ENCODE measurements around the gene CD207. TPM values are rescaled to one million over a fixed set of nuclear protein-coding genes. Genes with fewer than 3 reads are reported as not detected.

CD207 gene
- total RNA-seq, 4 donors from 2014 or later: 0.95 TPM; not detected in 3

GRCh38 chr2:70870790-70871189 is 35.2 kb upstream of the CD207 start:
- WGBS, 2 donors (ENCODE audit: low coverage in 1 of 2): 60% methylated on average over 5 of the region's 5 CpGs; no CpG with 5 or more reads in 1 of the 2 donors
- intact Hi-C loops (cut with DNase I; ENCODE audit: low total_unique reads): loop anchor here (5.0 kb wide), 2 partner anchors 47 to 72 kb away; no protein-coding TSS in a partner anchor
- H3K4me1 ChIP-seq: peaks cover 0 to 7% (median 1%) of the 10 kb centered on the region in 4 donors
- in situ Hi-C loops (cut with MboI; ENCODE audit: low pct_ligation_motif_present in 1 of 4, low pct_unique_long_range_greater_than_20kb in 1 of 4, low sequenced_read_pairs in 3 of 4): loop anchor here in 2 of 4 donors (10.0 kb wide), 1 partner anchor 74 kb away; no protein-coding TSS in a partner anchor
- TF ChIP-seq POLR2A (IDR thresholded peaks at IDR 0.05) (no peak), POLR2AphosphoS5 (IDR thresholded peaks at IDR 0.05) (no peak), CTCF (IDR thresholded peaks at IDR 0.05) (no peak), EP300 (IDR thresholded peaks at IDR 0.05; ENCODE audit: low read depth) (no peak)
- no peak overlapping the region for H3K27ac ChIP-seq
- no peaks in the 10 kb centered on the region for H3K36me3 ChIP-seq
- H3K4me3 ChIP-seq: no peak overlapping the region
- H3K9me3 ChIP-seq: no peaks in the 10 kb centered on the region
- H3K27me3 ChIP-seq: peaks cover 49% of the 10 kb centered on the region
- DNase-seq: no peak

- Histone ChIP-seq H3K9me3 (no peaks in the 10 kb centered on the region), H3K4me1 (peaks cover 0 to 7% (median 1%) of the 10 kb centered on the region in 4 donors), H3K4me3 (no peak overlapping the region), H3K36me3 (no peaks in the 10 kb centered on the region), H3K27ac (no peak overlapping the region), H3K27me3 (peaks cover 48% of the 10 kb centered on the region)
- TF ChIP-seq CTCF (IDR thresholded peaks at IDR 0.05) (no peak), EP300 (IDR thresholded peaks at IDR 0.05; ENCODE audit: low read depth) (no peak), POLR2A (IDR thresholded peaks at IDR 0.05) (no peak), POLR2AphosphoS5 (IDR thresholded peaks at IDR 0.05) (no peak)
- DNase-seq: no peak
- WGBS, 2 donors (ENCODE audit: low coverage in 1 of 2): 52 to 67% methylated on average over 1 of the region's 1 CpG
- intact Hi-C loops (cut with DNase I; ENCODE audit: low total_unique reads): no loop called here
- in situ Hi-C loops (cut with MboI; ENCODE audit: low pct_ligation_motif_present in 1 of 4, low pct_unique_long_range_greater_than_20kb in 1 of 4, low sequenced_read_pairs in 3 of 4): loop anchor here in 2 of 4 donors (10.0 kb wide), 2 partner anchors 56 to 76 kb away; no protein-coding TSS in a partner anchor
Observed at GRCh38 chr2:70868970-70869369, 33.4 kb upstream of the CD207 start.

GRCh38 chr2:70861777-70862625 is 26.4 kb upstream of the CD207 start:
- Histone ChIP-seq H3K9me3 (no peaks in the 10 kb centered on the region), H3K27ac (no peak overlapping the region), H3K36me3 (no peaks in the 10 kb centered on the region), H3K4me3 (no peak overlapping the region), H3K27me3 (peaks cover 74% of the 10 kb centered on the region), H3K4me1 (peaks cover 0 to 4% (median 0%) of the 10 kb centered on the region in 4 donors)
- TF ChIP-seq POLR2AphosphoS5 (IDR thresholded peaks at IDR 0.05) (no peak), EP300 (IDR thresholded peaks at IDR 0.05; ENCODE audit: low read depth) (no peak), POLR2A (IDR thresholded peaks at IDR 0.05) (no peak), CTCF (IDR thresholded peaks at IDR 0.05) (peak; percentile 73 to 98 (median 88))
- peak; percentile 79 for DNase-seq
- intact Hi-C loops (cut with DNase I; ENCODE audit: low total_unique reads): no loop called here
- 33 to 36% methylated on average over 10 to 21 of the region's 21 CpGs for WGBS, 2 donors (ENCODE audit: low coverage in 1 of 2)
- in situ Hi-C loops (cut with MboI; ENCODE audit: low pct_ligation_motif_present in 1 of 4, low pct_unique_long_range_greater_than_20kb in 1 of 4, low sequenced_read_pairs in 3 of 4): loop anchor here in 2 of 4 donors (10.0 kb wide), 2 partner anchors 63 to 83 kb away; no protein-coding TSS in a partner anchor

- no peak for TF ChIP-seq POLR2AphosphoS5 (IDR thresholded peaks at IDR 0.05)
- no peak for TF ChIP-seq POLR2A (IDR thresholded peaks at IDR 0.05)
- TF ChIP-seq EP300 (IDR thresholded peaks at IDR 0.05; ENCODE audit: low read depth): no peak
- TF ChIP-seq CTCF (IDR thresholded peaks at IDR 0.05): no peak
- intact Hi-C loops (cut with DNase I; ENCODE audit: low total_unique reads): loop anchor here (5.0 kb wide), 1 partner anchor 1863 kb away; no protein-coding TSS in a partner anchor
- H3K27ac ChIP-seq: no peak overlapping the region
- no peaks in the 10 kb centered on the region for H3K9me3 ChIP-seq
- no peaks in the 10 kb centered on the region for H3K36me3 ChIP-seq
- H3K27me3 ChIP-seq: peaks cover 28% of the 10 kb centered on the region
- no peaks in the 10 kb centered on the region for H3K4me1 ChIP-seq
- no peak overlapping the region for H3K4me3 ChIP-seq
- 70 to 80% methylated on average over 1 of the region's 1 CpG for WGBS, 2 donors (ENCODE audit: low coverage in 1 of 2)
- no peak for DNase-seq
- in situ Hi-C loops (cut with MboI; ENCODE audit: low pct_ligation_motif_present in 1 of 4, low pct_unique_long_range_greater_than_20kb in 1 of 4, low sequenced_read_pairs in 3 of 4): no loop called here
Observed at GRCh38 chr2:70855667-70856066, 20.1 kb upstream of the CD207 start.

Data from transverse colon (tissue), 4 donors.